IPS-15b (cell line): Measurements from ENCODE around the gene EMCN.

Experiments
- H3K27me3 ChIP-seq: one replicate; pipeline ENCODE4 v1.6.1; 2013; ENCODE audit warnings: low read length; ENCODE audit not compliant: control insufficient read depth, insufficient read depth
- H3K36me3 ChIP-seq: one replicate; pipeline ENCODE4 v1.6.1; 2013; ENCODE audit warnings: low read length; ENCODE audit not compliant: control insufficient read depth, insufficient read depth
- H3K4me1 ChIP-seq: one replicate; pipeline ENCODE4 v1.6.1; 2013; ENCODE audit warnings: mild to moderate bottlenecking, low read length; ENCODE audit not compliant: control insufficient read depth, insufficient read depth
- H3K4me3 ChIP-seq: one replicate; pipeline ENCODE4 v1.5.1; 2013; ENCODE audit warnings: low read depth, low read length
- H3K9ac ChIP-seq: one replicate; pipeline ENCODE4 v1.6.1; 2013; ENCODE audit warnings: low read depth, mild to moderate bottlenecking, low read length
- H3K9me3 ChIP-seq: one replicate; pipeline ENCODE4 v1.6.1; 2013; ENCODE audit warnings: mild to moderate bottlenecking, low read length; ENCODE audit not compliant: control insufficient read depth, insufficient read depth

The EMCN gene

DNA sequence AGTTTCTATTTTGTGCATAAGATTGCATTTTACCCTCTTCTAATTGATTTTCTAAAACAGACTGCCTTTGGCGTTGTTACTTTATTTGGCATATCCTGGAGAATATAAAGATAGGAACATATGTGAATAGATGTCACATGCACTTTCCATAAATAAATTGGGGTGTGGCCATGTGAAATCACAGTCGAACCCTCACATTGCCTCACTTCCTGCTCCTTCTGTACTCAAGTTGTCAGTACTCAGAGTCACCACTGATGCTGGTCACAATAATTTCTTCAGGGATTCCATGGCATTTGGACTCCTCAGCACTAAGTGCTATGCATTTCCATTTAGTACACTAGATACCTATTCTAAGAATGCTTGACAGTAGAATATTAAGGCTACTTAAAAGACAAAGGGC is 1.4 kb upstream of the EMCN start:
- Histone ChIP-seq H3K27me3 (no peaks in the 10 kb centered on the region), H3K36me3 (no peaks in the 10 kb centered on the region), H3K9me3 (no peaks in the 10 kb centered on the region), H3K4me3 (no peak overlapping the region), H3K9ac (no peak overlapping the region), H3K4me1 (no peaks in the 10 kb centered on the region)

DNA sequence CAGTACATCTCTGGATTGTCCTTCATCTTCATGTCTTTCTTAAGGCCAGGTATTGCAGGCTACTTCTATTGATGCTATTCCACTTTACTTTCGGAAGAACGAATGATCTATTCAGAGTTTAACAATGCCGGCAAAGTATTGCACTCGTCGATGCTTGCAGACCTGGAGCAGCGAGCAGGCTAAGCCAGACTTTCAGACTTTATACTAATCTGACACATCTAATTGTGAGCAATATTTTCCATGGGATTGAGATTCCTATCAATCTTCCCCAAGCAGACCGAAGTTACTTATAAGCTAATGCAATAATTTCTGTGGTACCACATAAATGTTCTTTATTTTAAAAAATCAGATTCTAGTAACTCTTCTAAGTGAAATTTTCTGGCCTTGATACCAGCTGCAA is 1.6 kb downstream of the EMCN start:
- H3K4me3 ChIP-seq: no peak overlapping the region
- H3K9ac ChIP-seq: no peak overlapping the region
- H3K36me3 ChIP-seq: no peaks in the 10 kb centered on the region
- no peaks in the 10 kb centered on the region for H3K4me1 ChIP-seq
- H3K27me3 ChIP-seq: no peaks in the 10 kb centered on the region
- no peaks in the 10 kb centered on the region for H3K9me3 ChIP-seq

DNA sequence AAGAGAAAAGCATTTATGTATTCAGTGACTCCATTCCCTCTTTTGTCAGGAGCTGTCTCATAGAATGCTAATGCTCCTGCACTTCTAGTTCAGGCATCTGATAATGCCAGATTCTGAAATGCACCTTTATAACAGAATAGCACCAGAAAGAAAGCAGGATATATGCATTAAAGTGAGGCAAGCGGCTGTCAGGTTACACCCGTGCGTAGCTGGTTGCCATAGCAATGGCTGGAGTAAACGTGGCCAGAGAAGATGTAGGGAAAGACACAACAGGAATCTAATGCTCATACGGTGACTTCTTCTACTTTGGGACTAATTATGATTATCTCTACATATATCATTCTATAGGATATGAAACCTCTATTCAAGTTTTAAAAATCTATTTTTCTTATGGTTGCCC is 5.9 kb downstream of the EMCN start:
- Histone ChIP-seq H3K9ac (no peak overlapping the region), H3K4me3 (no peak overlapping the region), H3K27me3 (no peaks in the 10 kb centered on the region), H3K36me3 (no peaks in the 10 kb centered on the region), H3K9me3 (no peaks in the 10 kb centered on the region), H3K4me1 (no peaks in the 10 kb centered on the region)

DNA sequence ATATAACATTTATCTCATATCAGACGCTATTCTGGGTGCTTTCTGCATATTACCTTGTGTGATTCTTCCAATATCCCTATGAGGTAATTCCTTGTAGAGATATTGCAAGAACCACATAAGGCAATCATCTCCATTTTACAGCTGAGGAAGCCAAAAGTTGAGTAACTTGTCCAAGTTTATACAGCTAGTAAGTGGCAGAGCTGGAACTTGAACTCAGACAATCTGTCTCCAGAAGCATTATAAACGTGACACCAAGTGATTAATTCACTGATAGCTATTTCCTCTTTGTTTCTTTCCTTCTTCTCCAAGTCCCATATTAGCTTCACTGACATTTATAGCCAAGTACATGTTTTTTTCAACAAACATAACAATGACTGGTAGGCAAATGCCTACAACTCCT is 7.3 kb downstream of the EMCN start:
- Histone ChIP-seq H3K4me1 (no peaks in the 10 kb centered on the region), H3K36me3 (no peaks in the 10 kb centered on the region), H3K27me3 (no peaks in the 10 kb centered on the region), H3K9ac (no peak overlapping the region), H3K9me3 (no peaks in the 10 kb centered on the region), H3K4me3 (no peak overlapping the region)

DNA sequence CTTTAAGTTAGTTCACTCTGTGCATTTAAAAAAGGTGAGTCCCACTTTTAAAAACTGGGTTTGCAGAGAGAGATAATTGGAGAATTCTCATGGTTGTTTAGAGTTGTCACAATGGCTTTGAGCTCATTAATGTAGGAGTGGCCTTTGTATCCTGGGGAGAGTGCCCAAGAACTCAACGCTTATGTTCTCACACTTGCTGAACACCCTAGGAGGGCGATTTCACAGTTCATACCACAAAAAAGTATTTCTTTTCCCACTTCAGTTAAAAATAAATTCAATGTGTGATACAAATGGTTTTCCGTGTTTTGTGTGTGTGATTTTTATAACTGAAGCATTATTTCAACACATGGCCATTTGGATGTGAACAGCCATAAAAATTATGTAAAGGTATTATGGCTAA is 8.4 kb downstream of the EMCN start:
- no peaks in the 10 kb centered on the region for H3K9me3 ChIP-seq
- H3K4me1 ChIP-seq: no peaks in the 10 kb centered on the region
- H3K36me3 ChIP-seq: no peaks in the 10 kb centered on the region
- no peak overlapping the region for H3K4me3 ChIP-seq
- H3K27me3 ChIP-seq: no peaks in the 10 kb centered on the region
- H3K9ac ChIP-seq: no peak overlapping the region

DNA sequence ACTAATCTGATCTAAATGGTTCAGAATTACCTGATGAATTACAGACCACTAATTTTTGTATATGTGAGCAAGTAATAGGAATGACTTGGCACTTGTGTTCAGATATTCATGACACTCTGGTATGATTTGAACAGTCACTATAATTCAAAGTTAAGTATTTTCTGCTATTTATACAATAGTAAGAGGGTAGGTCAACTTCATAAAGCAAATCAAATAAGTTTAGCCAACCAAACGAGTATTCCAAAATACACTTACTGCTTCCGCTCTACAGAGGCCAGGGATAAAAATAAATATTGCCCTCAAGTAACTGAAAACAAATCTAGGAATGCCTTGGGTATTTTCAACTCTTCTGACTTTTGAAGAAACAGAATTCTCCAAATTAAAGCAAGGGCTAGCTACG is 9.1 kb downstream of the EMCN start:
- no peak overlapping the region for H3K4me3 ChIP-seq
- no peak overlapping the region for H3K9ac ChIP-seq
- H3K27me3 ChIP-seq: no peaks in the 10 kb centered on the region
- H3K4me1 ChIP-seq: no peaks in the 10 kb centered on the region
- H3K36me3 ChIP-seq: no peaks in the 10 kb centered on the region
- no peaks in the 10 kb centered on the region for H3K9me3 ChIP-seq

DNA sequence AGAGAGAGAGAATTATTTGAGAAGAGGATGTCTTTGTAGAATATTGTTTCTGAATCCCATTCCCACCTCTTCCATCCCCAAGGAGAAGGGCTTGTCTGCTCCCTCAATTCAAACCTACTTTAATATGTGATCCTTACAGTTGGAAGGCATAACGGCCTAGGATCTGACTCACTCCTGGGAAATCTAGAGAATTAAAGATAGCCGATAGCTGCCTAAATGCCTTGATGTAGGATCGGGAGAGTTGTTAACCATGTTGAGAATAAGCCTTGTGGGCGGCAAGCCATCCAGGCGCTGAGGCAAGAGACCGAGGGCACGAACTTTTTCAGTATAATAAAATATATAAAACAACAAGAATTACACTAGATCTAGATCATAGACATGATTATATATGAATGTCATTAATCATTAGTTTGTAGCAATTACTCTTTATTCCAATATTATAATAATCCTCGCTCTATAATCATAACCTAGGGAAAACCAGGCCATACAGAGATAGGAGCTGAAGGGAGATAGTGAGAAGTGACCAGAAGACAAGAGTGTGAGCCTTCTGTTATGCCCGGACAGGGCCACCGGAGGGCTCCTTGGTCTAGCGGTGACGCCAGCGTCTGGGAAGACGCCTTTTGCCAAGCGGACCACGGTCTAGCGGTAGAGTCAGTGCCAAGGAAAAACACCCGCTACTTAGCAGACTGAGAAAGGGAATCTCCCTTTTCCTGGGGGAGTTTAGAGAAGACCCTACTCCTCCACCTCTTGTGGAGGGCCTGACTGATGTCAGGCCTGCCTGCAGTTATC is 13.5 kb downstream of the EMCN start:
- Histone ChIP-seq H3K4me3 (no peak overlapping the region), H3K27me3 (no peaks in the 10 kb centered on the region), H3K9me3 (no peaks in the 10 kb centered on the region), H3K9ac (no peak overlapping the region), H3K4me1 (no peaks in the 10 kb centered on the region), H3K36me3 (no peaks in the 10 kb centered on the region)

DNA sequence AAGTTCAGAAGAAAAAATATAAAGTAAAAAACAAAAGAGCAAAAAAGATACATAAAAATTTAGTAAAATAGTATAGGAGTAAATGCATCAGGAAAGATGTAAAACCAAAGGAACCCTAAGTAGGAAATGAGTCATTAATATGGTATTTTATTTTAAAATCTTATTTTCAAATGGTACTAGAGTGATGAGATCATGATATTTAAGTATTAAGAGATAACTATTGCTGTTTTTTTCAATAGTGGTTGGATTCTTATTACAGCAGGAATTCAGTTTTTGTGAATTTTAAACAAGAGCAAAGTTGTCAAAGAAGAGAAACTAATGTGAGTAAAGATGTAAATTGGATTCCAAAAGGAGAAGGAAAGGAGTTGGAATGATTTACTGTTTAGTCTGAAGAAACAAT is 20.0 kb downstream of the EMCN start:
- Histone ChIP-seq H3K4me3 (no peak overlapping the region), H3K27me3 (no peaks in the 10 kb centered on the region), H3K9ac (no peak overlapping the region), H3K4me1 (no peaks in the 10 kb centered on the region), H3K9me3 (no peaks in the 10 kb centered on the region), H3K36me3 (no peaks in the 10 kb centered on the region)

DNA sequence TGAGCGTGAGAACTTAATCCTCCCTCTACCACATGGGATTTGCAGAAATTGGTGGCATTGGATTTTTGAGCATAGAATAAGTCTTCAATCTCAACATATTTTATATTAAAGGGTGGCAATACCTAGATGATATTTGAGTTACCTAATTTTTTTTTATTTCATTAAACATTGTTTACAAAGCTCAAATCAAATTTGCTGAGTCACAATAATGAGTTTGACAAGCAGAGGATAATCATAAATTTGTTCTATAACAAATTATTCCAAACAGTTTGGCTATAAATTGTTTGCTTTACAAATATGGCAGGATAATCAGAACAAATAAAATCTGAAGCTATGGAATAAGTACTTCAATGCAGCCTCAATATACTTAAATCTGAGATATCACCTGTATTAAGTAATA is 22.7 kb downstream of the EMCN start:
- no peak overlapping the region for H3K9ac ChIP-seq
- no peaks in the 10 kb centered on the region for H3K9me3 ChIP-seq
- no peaks in the 10 kb centered on the region for H3K36me3 ChIP-seq
- H3K4me1 ChIP-seq: no peaks in the 10 kb centered on the region
- no peak overlapping the region for H3K4me3 ChIP-seq
- H3K27me3 ChIP-seq: no peaks in the 10 kb centered on the region

DNA sequence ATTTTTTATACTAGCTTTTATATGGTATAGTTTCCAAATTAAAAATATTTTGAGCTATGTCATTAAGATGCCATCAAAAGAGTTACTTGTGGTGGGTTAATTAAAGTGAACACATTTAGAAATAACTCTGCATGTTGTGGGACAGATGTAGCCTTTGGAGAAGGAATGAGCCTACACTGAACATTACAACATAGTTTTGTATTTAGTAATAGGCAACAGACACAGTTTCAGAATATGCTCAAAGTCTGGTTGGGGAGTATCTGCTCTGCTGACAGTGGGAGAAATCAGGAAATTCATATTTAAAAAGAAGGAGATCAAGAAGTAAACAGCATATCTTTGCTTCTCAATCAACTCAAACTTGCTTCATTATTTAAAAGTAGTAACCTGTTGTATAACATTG is 23.7 kb downstream of the EMCN start:
- H3K36me3 ChIP-seq: no peaks in the 10 kb centered on the region
- H3K9ac ChIP-seq: no peak overlapping the region
- H3K9me3 ChIP-seq: no peaks in the 10 kb centered on the region
- H3K27me3 ChIP-seq: no peaks in the 10 kb centered on the region
- no peak overlapping the region for H3K4me3 ChIP-seq
- no peaks in the 10 kb centered on the region for H3K4me1 ChIP-seq

DNA sequence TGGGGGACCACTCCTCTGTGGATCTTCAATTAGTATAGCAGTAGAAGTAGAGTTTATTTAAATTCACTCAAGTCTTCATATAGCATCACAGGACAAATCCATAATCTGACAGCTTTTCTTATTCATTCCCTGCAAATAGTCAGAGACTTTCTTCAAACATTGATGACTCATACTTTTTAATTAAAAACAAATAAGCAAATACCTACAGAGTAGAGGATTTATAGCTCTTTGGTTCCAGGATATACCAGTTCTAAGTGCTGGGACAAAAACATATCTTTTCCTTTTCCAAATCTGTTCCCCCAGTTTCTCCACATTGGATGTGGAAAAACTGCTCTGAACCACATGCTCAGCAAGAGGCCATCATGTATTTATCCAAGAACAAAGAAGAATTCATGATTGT is 24.1 kb downstream of the EMCN start:
- H3K4me1 ChIP-seq: no peaks in the 10 kb centered on the region
- no peaks in the 10 kb centered on the region for H3K36me3 ChIP-seq

DNA sequence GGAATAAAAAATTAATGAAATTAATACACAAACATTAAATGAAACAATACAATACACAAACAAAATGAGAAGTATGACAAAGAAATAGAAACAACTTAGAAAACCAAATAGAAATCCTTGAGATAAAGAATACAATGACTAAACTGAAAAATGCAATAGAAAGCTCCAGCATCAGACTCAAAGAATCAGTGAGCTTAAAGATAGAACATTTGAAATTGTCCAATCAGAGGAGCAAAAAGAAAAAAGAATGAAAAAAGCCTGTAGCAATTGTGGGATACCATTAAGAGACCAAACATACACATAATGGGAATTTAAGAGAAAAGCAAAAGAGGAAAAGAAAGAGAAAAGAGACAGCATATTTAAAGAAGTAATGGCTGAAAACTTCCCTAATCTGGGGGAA is 25.7 kb downstream of the EMCN start:
- H3K36me3 ChIP-seq: no peaks in the 10 kb centered on the region
- H3K27me3 ChIP-seq: no peaks in the 10 kb centered on the region
- H3K9ac ChIP-seq: no peak overlapping the region
- H3K9me3 ChIP-seq: no peaks in the 10 kb centered on the region
- no peaks in the 10 kb centered on the region for H3K4me1 ChIP-seq
- no peak overlapping the region for H3K4me3 ChIP-seq

More for the DNA sequence above, 24.1 kb downstream of the EMCN start:
- H3K27me3 ChIP-seq: no peaks in the 10 kb centered on the region
- no peak overlapping the region for H3K9ac ChIP-seq
- H3K9me3 ChIP-seq: no peaks in the 10 kb centered on the region
- H3K4me3 ChIP-seq: no peak overlapping the region
